AG08395 (cell line): ENCODE measurements around the gene UGT1A4.
A peak's percentile ranks its signal among the peaks of the same experiment; 100 is the strongest.
"Not testable (repeated sequence)": the region's sequence is repeated elsewhere in the genome, so short reads cannot be mapped to it uniquely, and the experiment has no call there.

Experiments
- DNase-seq: peaks from one replicate; pipeline ENCODE4 v3.0.0; 2012; ENCODE audit warnings: mixed read lengths, low spot score

UGT1A4 gene

DNA sequence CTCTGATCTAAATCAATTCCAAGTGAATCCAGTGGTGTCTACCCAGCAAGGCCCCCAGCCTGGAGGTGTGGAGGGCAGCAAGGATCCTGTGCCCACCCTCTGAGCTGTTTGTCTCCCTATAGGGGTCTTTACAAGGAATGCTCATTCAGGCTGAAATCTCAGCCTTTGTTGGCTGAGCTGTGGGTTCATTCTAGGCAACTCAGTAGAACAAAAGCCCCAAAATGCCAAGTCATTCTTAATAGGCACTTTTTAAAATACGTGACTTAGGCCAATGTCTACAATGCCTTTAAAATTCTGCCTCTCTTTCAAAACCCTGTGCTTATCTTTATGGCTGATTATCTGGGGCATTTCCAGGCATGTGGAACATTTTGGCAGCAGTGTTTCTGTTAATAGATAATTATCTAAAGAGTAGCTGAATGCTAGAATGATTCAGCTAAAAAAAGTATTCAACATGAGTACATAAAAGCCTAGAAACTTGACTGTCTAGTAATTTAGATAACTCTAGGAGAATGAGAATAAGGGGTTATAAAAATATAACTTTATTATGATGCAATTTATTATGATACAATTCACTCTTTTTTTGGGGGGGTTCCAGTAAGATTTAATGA, 18.4 kb upstream of the UGT1A4 start:
- DNase-seq, result no peak

GRCh38 chr2:233700842-233701241, 17.7 kb upstream of the UGT1A4 start:
- DNase-seq, result not testable (repeated sequence)

GRCh38 chr2:233702238-233702637, 16.3 kb upstream of the UGT1A4 start:
- DNase-seq, result no peak

GRCh38 chr2:233705911-233706506, 12.5 kb upstream of the UGT1A4 start:
- DNase-seq, result no peak

DNA sequence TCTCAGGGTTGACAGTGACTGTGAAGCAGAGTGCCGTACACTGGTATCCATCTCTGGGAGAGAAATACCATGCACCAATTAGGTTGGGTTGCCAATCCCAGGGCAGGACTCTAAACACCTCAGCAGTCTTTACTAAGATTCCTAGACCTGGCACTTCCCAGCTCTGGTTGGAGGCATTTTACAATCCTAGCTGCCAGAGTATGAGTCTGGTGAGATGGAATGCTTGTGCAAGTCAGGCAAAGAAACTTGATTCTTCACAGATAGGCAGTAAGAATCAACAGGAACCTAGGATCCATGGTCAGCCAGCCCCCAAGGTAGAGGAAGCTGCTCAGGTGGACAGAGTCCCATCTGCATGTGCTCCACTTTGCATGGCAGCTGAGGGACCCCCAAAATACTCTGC, 11.8 kb upstream of the UGT1A4 start:
- no peak for DNase-seq

DNA sequence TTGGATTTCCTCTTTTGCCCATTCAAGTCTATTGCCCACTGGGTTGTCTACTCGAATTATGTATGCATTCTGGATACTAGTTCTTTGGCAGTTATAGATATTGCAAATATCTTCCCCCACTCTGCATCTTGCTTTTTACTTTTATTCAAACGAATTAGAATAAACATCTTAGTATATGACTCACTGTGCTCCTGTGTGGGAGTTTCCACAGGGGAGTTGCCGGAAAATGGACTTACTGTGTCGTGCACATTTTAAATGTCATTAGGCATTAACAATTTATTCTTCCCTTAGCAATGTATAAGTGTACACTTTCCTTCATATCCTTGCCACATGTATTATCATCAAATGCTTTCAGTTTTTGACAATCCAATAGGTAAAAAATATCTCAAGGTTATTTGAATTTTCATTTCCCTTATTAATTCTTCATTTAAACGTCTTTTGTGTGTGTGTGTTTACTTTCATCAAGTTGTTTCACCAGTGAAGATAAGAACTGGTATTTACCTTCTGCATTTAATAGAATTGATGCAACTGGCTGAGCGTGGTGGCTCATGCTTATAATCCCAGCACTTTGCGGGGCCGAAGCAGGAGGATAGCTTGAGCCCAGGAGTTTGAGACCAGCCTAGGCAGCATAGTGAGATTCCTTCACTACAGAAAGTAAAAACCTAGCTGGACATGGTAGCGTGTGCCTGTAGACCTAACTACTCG, 10.4 kb upstream of the UGT1A4 start:
- DNase-seq, result no peak

GRCh38 chr2:233708942-233709341, 9.6 kb upstream of the UGT1A4 start:
- DNase-seq, result no peak

- peak; percentile 74 for DNase-seq
Observed at GRCh38 chr2:233711312-233712008, 7.1 kb upstream of the UGT1A4 start.

GRCh38 chr2:233712611-233713261, 5.8 kb upstream of the UGT1A4 start, which contains the start of gene UGT1A5:
TSS of gene UGT1A5 (plus strand) at chr2:233712907. CDS start at chr2:233712992, 85 bp downstream.
- DNase-seq, result no peak

DNA sequence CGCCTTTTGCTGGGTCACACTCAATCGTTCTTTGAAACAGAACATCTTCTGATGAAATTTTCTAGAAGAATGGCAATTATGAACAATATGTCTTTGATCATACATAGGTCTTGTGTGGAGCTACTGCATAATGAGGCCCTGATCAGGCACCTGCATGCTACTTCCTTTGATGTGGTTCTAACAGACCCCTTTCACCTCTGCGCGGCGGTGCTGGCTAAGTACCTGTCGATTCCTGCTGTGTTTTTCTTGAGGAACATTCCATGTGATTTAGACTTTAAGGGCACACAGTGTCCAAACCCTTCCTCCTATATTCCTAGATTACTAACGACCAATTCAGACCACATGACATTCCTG, 5.3 kb upstream of the UGT1A4 start:
- no peak for DNase-seq

DNA sequence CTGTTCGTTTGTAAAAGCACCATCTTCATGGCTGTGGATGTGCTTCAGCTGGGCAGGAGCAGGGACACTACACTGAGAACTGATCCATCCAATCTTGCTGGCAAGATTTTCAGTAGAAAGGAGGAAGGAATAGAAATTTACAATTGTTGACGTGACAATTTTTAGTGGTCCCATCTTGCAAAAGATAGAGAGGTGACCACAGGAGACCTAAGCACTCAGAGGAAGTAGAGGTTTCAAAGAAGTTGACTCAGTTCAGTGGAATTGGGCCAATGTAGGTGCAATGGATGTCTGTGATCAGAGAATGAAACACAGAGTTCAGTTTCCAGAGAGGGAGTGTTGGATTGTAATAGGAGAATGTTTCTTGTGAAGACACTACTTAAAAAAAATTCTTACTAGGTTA, 4.4 kb upstream of the UGT1A4 start:
- no peak for DNase-seq

- DNase-seq, result no peak
Observed at GRCh38 chr2:233728723-233729301, 10.3 kb downstream of the UGT1A4 start, which contains the start of gene UGT1A3. TSS of gene UGT1A3 (plus strand) at chr2:233729042. CDS start at chr2:233729127, 85 bp downstream.

- DNase-seq, result not testable (repeated sequence)
Observed at GRCh38 chr2:233736868-233737653, 18.5 kb downstream of the UGT1A4 start.

- DNase-seq, result no peak
Observed at GRCh38 chr2:233740870-233741269, 22.3 kb downstream of the UGT1A4 start.

DNA sequence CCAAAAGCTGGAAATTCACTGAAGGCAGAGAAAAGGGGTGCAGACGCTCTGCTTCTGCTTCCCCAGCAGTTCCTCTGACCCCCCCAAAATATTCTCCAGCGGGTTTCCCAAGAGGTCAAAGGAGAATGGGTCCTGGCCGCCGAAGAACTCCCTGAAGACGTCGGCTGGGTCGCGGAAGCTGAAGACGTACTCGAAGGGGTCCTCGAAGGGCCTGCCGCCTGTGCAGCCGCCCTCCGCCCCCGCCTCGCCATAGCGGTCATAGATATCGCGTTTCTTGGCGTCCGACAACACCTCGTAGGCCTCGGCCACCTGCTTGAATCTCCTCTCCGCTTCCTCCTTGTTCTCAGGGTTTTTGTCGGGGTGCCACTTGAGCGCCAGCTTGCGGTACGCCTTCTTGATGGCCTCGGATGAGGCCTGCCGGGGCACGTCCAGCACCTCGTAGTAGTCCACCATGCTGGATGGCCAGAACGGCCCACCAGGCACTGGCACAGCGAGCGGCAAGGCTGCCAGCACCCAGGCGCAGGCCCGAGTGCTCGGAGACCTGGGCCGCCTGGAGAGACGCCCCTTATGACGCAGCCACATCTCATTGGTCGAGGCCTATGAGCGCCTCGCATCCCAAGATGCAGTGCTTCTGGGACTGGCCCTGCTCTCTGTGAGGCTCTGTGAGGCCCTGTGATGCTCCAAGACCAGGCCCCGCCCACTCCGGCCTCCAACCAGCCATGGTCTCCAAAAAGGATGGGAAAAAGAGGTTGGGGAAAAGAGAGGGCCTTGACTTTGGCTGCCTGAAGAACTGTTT, 25.1 kb downstream of the UGT1A4 start:
- DNase-seq, result no peak

- no peak for DNase-seq
Observed at GRCh38 chr2:233745073-233745755, 26.7 kb downstream of the UGT1A4 start.

GRCh38 chr2:233745838-233746237, 27.3 kb downstream of the UGT1A4 start:
- DNase-seq, result not testable (repeated sequence)

GRCh38 chr2:233746475-233747282, 28.1 kb downstream of the UGT1A4 start:
- no peak for DNase-seq

GRCh38 chr2:233747283-233747544, 28.7 kb downstream of the UGT1A4 start:
- DNase-seq, result no peak
